RWPE1 (cell line): ENCODE results near the gene POLR1G.

ENCODE experiments used
- CTCF ChIA-PET: fragments of 350-600 bp; sonication (Branson Sonifier 250); formaldehyde crosslinking; extraction: SDS; loops from one replicate; lab custom pipeline; 2021; lab: Yijun Ruan, JAX
- POLR2A ChIA-PET: fragments of 400-600 bp; formaldehyde crosslinking; extraction: SDS; loops from one replicate; lab custom pipeline; 2020; ENCODE audit warnings: antibody characterized with exemption; ENCODE audit not compliant: low non-redundant PET; lab: Yijun Ruan, JAX
- DNase-seq: peaks from one replicate; pipeline ENCODE4 v3.0.0; 2012; ENCODE audit warnings: low spot score
- H3K27ac ChIP-seq: fragments of 450-650 bp; 2 replicates; pipeline ENCODE4 v1.5.1; 2017
- CTCF ChIP-seq: fragments of 450-650 bp; conservative IDR thresholded peaks from 2 replicates; pipeline ENCODE4 v1.5.1; 2017; ENCODE audit warnings: low read depth, mild to moderate bottlenecking

The POLR1G gene

DNA sequence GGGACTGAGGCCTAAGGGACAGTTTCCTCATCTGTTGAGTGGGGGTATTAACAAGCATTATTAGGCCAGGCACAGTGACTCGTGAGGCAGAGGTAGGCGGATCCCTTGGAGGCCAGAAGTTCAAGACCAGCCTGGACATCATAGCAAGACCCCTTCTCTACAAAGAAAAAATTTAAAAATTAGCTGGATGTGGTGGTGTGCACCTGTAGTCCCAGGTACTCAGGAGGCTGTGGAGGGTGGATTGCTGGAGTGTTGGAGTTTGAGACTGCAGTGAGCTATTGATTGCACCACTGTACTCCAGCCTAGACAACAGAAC, 50.0 kb downstream of the POLR1G start:
- TF ChIP-seq CTCF, result no peak
- ChIA-PET CTCF (interaction anchor here (0.9 to 2.0 kb wide), 3 partner anchors 17 to 54 kb away, joined by 4 to 9 read pairs (median 4); no protein-coding TSS in a partner anchor), POLR2A (interaction anchor here (0.6 kb wide), 3 partner anchors 9 to 1892 kb away, joined by 4 to 10 read pairs (median 7); no protein-coding TSS in a partner anchor)
- no peak for DNase-seq
- H3K27ac ChIP-seq, result peak overlapping the region; percentile 100

DNA sequence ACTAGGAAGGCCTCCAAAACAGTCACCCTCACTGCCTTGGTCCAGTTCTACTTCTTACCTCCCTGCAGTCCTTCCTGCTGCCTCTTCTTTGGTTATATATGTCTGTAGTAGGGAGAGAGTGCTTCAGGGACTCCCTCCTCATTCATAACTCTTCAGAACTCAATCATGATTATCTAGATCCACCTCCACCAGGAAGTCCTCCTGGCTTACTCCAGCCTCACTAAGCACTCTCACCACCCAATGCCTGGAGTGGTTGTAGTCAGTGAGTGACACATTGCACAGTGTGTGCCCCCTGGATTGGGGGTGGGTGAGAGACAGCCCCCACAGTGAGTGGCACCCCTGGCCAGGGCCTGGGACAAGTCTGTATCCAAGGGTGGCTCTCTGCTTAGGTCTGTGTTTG, 51.3 kb downstream of the POLR1G start:
- no peak for TF ChIP-seq CTCF
- peak overlapping the region; percentile 27 for H3K27ac ChIP-seq
- DNase-seq, result no peak
- ChIA-PET POLR2A (no interaction called here), CTCF (no interaction called here)
